Measurements from ENCODE around the gene MRAS.

Gene MRAS

GRCh38 chr3:138351151-138351550 is 2.8 kb downstream of the MRAS start:
- no peak overlapping the region for H3K4me3 ChIP-seq (ENCODE audit: low read depth, low read length)
- no peak for TF ChIP-seq CTCF (IDR thresholded peaks at IDR 0.05; ENCODE audit: low read depth, low read length, missing control alignments)
- DNase-seq (ENCODE audit: low read depth), result no peak

DNA sequence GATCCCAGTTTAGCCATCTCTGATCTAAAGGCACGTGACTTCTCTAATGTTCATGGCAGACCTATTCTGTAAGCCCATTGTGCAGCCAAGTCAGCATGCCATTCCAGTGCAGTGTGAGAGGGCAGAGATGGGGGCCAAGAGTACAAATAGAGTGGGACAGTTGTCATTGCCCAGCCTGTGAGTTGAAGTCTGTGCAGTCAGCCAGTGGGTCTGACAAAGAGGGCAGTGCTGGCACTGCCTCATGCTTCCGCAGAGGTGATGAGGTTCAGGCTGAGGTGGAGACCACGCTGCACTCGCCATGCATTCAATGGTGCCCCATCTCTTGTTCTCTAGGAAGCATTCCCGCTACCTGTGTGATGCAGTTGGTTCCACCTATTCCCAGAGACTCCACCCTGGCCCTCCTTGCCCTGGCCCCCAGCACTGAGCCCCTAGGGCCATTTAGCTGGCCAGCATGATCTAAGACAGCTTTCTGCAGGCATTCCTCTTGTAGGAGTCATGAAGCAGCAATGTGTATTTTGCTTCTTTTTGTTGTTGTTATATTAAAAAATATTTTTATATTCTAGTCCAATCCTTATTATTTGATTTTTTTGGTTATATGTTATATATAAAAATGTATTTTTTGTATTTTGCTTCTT is 3.7 kb downstream of the MRAS start:
- no peak for DNase-seq (ENCODE audit: low read depth)
- H3K4me3 ChIP-seq (ENCODE audit: low read depth, low read length), result no peak overlapping the region
- TF ChIP-seq CTCF (IDR thresholded peaks at IDR 0.05; ENCODE audit: low read depth, low read length, missing control alignments), result no peak

GRCh38 chr3:138354376-138354775 is 6.0 kb downstream of the MRAS start:
- DNase-seq (ENCODE audit: low read depth), result no peak
- H3K4me3 ChIP-seq (ENCODE audit: low read depth, low read length), result no peak overlapping the region
- TF ChIP-seq CTCF (IDR thresholded peaks at IDR 0.05; ENCODE audit: low read depth, low read length, missing control alignments), result no peak

DNA sequence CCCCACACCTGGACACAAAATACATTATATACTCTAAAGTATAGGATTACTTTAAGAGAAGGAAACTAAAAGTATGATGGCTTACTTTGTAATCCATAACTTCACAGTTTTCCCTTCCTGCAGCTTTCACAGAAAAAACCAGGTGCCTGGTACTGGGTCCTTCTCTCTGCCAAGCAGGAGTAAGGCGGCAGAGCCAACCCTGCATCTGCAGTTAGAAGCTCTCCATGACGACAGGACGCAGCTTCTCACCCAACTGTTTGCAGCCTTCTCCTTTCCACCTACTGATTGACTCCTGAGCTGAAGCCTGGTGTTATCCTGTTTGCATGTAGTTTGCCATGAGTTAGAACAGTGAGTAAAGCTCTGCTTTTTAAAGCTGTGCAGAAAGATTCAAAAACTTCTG is 6.7 kb downstream of the MRAS start:
- no peak for TF ChIP-seq CTCF (IDR thresholded peaks at IDR 0.05; ENCODE audit: low read depth, low read length, missing control alignments)
- no peak for DNase-seq (ENCODE audit: low read depth)
- no peak overlapping the region for H3K4me3 ChIP-seq (ENCODE audit: low read depth, low read length)

DNA sequence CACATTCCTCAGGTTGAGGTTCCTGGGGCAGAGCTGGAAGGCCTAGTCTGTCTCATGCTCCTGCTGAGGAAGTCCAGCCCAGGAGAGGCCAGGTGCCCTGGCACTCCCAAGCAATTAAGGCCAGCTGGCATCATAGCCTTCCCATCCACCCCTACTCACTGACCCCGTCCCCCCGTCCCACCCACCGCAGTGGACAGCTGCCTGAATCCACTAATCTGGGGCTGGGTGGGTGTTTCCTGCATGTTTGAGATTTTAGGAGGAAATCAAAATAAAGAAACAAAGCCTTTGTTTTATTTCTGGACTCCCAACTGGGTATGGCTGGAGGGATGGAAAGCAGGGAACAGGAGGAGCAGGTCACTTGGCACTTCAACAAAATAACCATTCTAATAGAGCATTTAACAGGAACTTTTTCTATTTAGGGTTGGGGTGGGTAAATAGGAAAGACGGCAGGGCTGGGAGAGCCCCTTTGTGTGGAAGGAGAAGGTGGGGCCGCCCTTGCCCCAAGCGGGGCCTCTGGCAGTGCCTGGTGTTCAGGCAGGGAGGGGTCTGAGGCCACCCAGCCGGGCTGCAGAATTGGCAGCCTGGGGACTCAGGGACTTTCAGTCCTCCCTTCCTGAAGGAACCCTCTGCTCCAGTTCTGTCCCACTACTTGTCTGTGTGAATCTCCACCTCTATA is 8.5 kb downstream of the MRAS start:
- no peak for TF ChIP-seq CTCF (IDR thresholded peaks at IDR 0.05; ENCODE audit: low read depth, low read length, missing control alignments)
- no peak for DNase-seq (ENCODE audit: low read depth)
- H3K4me3 ChIP-seq (ENCODE audit: low read depth, low read length), result no peak overlapping the region

DNA sequence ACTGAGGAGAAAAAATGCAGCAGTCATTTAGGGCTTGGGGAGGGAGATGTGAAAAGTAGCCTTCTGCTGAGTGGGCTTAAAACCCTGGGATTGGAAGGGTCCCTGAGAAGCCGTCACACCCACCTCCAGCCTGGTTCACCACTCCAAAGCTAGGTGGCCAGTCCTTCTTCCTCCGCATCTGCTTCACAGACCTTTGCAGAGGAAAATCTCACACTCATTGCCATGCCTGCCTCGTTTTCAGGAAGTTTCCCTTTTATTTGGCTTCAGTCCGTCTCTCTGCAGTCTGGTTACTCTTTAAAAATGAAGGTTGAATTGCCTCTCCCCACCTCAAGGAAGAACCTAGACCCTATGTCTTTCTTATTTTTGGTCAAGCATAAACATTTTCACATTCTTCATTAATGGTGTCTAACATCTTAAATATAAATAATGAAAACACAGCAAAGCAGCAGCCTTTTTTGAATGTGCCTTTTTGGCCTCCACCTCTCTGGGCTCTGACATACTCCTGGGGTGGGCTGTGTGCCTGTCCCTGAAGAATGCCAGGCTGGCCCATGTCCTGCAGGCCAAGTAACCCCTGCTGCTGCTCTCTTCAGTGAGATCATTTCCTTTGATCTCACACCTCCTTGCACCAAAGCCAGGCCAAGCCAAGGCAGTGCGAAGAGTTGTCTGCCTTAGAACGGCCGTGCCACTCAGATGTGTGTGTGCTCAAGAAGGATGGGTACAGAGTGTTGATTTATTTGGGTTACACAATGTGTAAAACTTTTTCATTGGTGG is 11.0 kb downstream of the MRAS start:
- no peak for DNase-seq (ENCODE audit: low read depth)
- no peak overlapping the region for H3K4me3 ChIP-seq (ENCODE audit: low read depth, low read length)
- TF ChIP-seq CTCF (IDR thresholded peaks at IDR 0.05; ENCODE audit: low read depth, low read length, missing control alignments), result no peak
